ENCODE results near the gene NALCN. TPM values are rescaled to one million over a fixed set of nuclear protein-coding genes. Genes with fewer than 3 reads are reported as not detected.

Gene NALCN
- total and polyA plus RNA-seq, 2 donors (not counting 1 experiment from before 2014, with no cell fraction given), result 1.5 to 2.7 TPM

DNA sequence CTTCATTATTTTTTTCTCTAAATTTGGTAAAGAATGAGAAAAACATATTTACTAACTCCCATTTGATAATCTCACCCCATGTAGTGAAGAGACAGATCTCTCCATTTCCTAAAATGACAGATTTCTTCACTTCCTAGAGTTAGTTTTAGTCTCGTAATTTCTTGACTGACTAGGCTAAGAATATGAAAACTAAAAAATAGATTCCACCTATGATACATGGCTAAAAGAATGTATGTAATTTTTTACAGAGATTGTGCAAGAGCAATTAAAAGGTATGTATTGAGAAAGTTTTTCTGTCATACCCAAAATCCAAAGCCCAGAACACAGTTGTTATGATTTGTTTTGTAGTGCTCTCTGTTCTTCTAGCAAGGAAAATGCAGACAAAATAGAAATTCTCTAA lies 9.5 kb downstream of the NALCN start:
- DNase-seq (ENCODE audit: low read depth in 2 of 2), result no peak
- Histone ChIP-seq H2AFZ (ENCODE audit: low read length) (no peak overlapping the region), H3K36me3 (ENCODE audit: control insufficient read depth, insufficient read depth, low read length) (no peaks in the 10 kb centered on the region), H3K4me3 (replicated peaks in 1 of 4; ENCODE audit: control extremely low read depth in 1 of 4, insufficient read depth in 1 of 4, low read depth in 3 of 4, low read length in 4 of 4) (no peak overlapping the region), H4K20me1 (ENCODE audit: control insufficient read depth, extremely low read depth, insufficient read depth, low read length) (no peaks in the 10 kb centered on the region), H3K4me2 (ENCODE audit: extremely low read depth, insufficient read depth, low read length) (peak overlapping the region; percentile 32), H3K79me2 (ENCODE audit: control insufficient read depth, insufficient read depth, low read length) (no peaks in the 10 kb centered on the region), H3K27ac (ENCODE audit: insufficient read depth, low read length) (no peak overlapping the region), H3K4me1 (ENCODE audit: control insufficient read depth, extremely low read depth, insufficient read depth, low read length) (no peaks in the 10 kb centered on the region), H3K9me3 (ENCODE audit: control insufficient read depth, insufficient read depth, low read depth, low read length) (no peaks in the 10 kb centered on the region), H3K9ac (ENCODE audit: insufficient read depth, low read length) (no peak overlapping the region), H3K27me3 (ENCODE audit: control insufficient read depth, insufficient read depth, low read length) (no peaks in the 10 kb centered on the region)
- no peak for TF ChIP-seq EZH2 (IDR thresholded peaks at IDR 0.05; ENCODE audit: low read length, missing control alignments)
- TF ChIP-seq, protein P1, sequence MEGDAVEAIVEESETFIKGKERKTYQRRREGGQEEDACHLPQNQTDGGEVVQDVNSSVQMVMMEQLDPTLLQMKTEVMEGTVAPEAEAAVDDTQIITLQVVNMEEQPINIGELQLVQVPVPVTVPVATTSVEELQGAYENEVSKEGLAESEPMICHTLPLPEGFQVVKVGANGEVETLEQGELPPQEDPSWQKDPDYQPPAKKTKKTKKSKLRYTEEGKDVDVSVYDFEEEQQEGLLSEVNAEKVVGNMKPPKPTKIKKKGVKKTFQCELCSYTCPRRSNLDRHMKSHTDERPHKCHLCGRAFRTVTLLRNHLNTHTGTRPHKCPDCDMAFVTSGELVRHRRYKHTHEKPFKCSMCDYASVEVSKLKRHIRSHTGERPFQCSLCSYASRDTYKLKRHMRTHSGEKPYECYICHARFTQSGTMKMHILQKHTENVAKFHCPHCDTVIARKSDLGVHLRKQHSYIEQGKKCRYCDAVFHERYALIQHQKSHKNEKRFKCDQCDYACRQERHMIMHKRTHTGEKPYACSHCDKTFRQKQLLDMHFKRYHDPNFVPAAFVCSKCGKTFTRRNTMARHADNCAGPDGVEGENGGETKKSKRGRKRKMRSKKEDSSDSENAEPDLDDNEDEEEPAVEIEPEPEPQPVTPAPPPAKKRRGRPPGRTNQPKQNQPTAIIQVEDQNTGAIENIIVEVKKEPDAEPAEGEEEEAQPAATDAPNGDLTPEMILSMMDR (conservative IDR thresholded peaks at IDR 0.05 in 1 of 2, IDR thresholded peaks at IDR 0.05 in 1 of 2; ENCODE audit: low read depth in 1 of 2, low read length in 2 of 2), result no peak

DNA sequence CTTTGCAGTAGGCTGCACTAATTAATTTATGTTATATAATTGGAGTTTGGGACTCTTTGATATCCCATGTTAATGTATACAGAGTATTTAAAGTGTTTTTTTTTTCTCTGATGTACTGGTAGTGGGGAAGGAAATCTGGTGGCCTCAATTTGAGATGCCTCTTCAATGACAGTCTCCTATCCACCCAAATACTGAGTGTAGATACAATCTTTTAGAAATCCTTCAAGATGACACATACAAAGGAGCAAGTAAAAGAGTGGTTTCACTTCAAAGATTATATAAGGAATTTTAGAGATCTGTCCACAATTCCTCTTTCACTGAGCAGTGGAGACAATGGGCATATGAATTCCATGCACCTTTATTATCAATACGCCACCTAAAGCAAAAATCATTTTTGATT lies 15.1 kb downstream of the NALCN start:
- Histone ChIP-seq H3K36me3 (ENCODE audit: control insufficient read depth, insufficient read depth, low read length) (no peaks in the 10 kb centered on the region), H3K27me3 (ENCODE audit: control insufficient read depth, insufficient read depth, low read length) (no peaks in the 10 kb centered on the region), H3K9ac (ENCODE audit: insufficient read depth, low read length) (no peak overlapping the region), H4K20me1 (ENCODE audit: control insufficient read depth, extremely low read depth, insufficient read depth, low read length) (no peaks in the 10 kb centered on the region), H3K9me3 (ENCODE audit: control insufficient read depth, insufficient read depth, low read depth, low read length) (no peaks in the 10 kb centered on the region), H3K4me1 (ENCODE audit: control insufficient read depth, extremely low read depth, insufficient read depth, low read length) (peaks cover 6% of the 10 kb centered on the region), H3K4me2 (ENCODE audit: extremely low read depth, insufficient read depth, low read length) (no peak overlapping the region), H3K4me3 (replicated peaks in 1 of 4; ENCODE audit: control extremely low read depth in 1 of 4, insufficient read depth in 1 of 4, low read depth in 3 of 4, low read length in 4 of 4) (no peak overlapping the region), H2AFZ (ENCODE audit: low read length) (no peak overlapping the region), H3K79me2 (ENCODE audit: control insufficient read depth, insufficient read depth, low read length) (no peaks in the 10 kb centered on the region), H3K27ac (ENCODE audit: insufficient read depth, low read length) (no peak overlapping the region)
- peak in 1 of 2 donors; percentile 24 for DNase-seq (ENCODE audit: low read depth in 2 of 2)
- TF ChIP-seq EZH2 (IDR thresholded peaks at IDR 0.05; ENCODE audit: low read length, missing control alignments), result no peak
- TF ChIP-seq, protein P1 (conservative IDR thresholded peaks at IDR 0.05 in 1 of 2, IDR thresholded peaks at IDR 0.05 in 1 of 2; ENCODE audit: low read depth in 1 of 2, low read length in 2 of 2), result no peak

DNA sequence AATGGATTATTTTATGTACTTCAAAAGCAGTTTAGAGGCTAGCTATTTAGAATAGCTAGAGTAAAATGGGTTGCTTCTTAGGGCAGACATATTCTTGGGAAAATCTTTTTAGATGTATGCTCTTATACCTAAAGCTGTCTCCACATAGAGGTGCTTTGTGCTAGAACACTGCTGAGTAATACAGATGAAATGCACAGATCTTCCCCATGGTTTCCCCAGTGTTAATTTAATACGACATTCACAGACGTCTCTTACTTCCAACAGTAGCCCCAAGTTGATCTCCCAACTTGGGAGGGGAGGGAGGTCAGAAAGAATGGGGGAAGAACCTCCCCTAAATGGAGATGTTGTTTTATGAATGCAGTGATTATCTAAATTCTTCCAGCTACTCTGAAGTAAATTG lies 16.9 kb downstream of the NALCN start:
- Histone ChIP-seq H3K27ac (ENCODE audit: insufficient read depth, low read length) (no peak overlapping the region), H3K79me2 (ENCODE audit: control insufficient read depth, insufficient read depth, low read length) (no peaks in the 10 kb centered on the region), H3K4me1 (ENCODE audit: control insufficient read depth, extremely low read depth, insufficient read depth, low read length) (peaks cover 6% of the 10 kb centered on the region), H4K20me1 (ENCODE audit: control insufficient read depth, extremely low read depth, insufficient read depth, low read length) (no peaks in the 10 kb centered on the region), H3K9me3 (ENCODE audit: control insufficient read depth, insufficient read depth, low read depth, low read length) (no peaks in the 10 kb centered on the region), H3K4me3 (replicated peaks in 1 of 4; ENCODE audit: control extremely low read depth in 1 of 4, insufficient read depth in 1 of 4, low read depth in 3 of 4, low read length in 4 of 4) (no peak overlapping the region), H3K27me3 (ENCODE audit: control insufficient read depth, insufficient read depth, low read length) (no peaks in the 10 kb centered on the region), H2AFZ (ENCODE audit: low read length) (no peak overlapping the region), H3K9ac (ENCODE audit: insufficient read depth, low read length) (no peak overlapping the region), H3K4me2 (ENCODE audit: extremely low read depth, insufficient read depth, low read length) (no peak overlapping the region), H3K36me3 (ENCODE audit: control insufficient read depth, insufficient read depth, low read length) (no peaks in the 10 kb centered on the region)
- TF ChIP-seq, protein P1 (conservative IDR thresholded peaks at IDR 0.05 in 1 of 2, IDR thresholded peaks at IDR 0.05 in 1 of 2; ENCODE audit: low read depth in 1 of 2, low read length in 2 of 2), result no peak
- TF ChIP-seq EZH2 (IDR thresholded peaks at IDR 0.05; ENCODE audit: low read length, missing control alignments), result no peak
- DNase-seq (ENCODE audit: low read depth in 2 of 2), result peak in 1 of 2 donors; percentile 82

All from fibroblast of lung (primary cell).